ENCODE results near the gene PRKCE.

The PRKCE gene

DNA sequence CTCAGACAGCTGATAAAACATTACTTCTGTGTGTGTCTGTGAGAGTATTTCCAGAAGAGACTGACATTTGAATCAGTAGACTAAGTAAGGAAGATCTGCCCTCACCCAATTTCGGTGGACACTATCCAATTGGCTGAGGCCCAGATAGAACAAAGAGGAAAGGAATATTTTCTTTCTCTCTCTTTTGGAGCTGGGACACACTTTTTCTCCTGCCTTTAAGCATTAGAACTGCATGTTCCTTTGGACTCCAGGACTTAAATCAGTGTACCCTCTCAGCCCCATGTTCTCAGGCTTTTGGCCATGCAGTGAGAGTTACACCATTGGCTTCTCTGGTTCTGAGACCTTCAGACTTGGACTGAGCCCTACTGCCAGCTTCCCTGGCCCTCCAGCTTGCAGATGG is 37.1 kb upstream of the PRKCE start:
- H3K27me3 ChIP-seq (ENCODE audit: control insufficient read depth in 2 of 2, insufficient read depth in 2 of 2, low read length in 2 of 2) = no peaks in the 10 kb centered on the region
- H3K4me1 ChIP-seq (ENCODE audit: control insufficient read depth in 2 of 2, insufficient read depth in 2 of 2, low read length in 2 of 2) = peaks cover 4 to 11% of the 10 kb centered on the region in 2 donors
- H3K27ac ChIP-seq (ENCODE audit: low read depth in 2 of 2, low read length in 2 of 2) = no peak overlapping the region
- no peak overlapping the region for H3K9ac ChIP-seq (ENCODE audit: low read depth in 1 of 2, low read length in 2 of 2)
- H3K4me3 ChIP-seq (ENCODE audit: low read length in 2 of 2) = no peak overlapping the region
- H3K9me3 ChIP-seq (ENCODE audit: control insufficient read depth in 2 of 2, low read length in 2 of 2) = no peaks in the 10 kb centered on the region
- H3K36me3 ChIP-seq (ENCODE audit: control insufficient read depth in 2 of 2, insufficient read depth in 2 of 2, low read length in 2 of 2) = no peaks in the 10 kb centered on the region

DNA sequence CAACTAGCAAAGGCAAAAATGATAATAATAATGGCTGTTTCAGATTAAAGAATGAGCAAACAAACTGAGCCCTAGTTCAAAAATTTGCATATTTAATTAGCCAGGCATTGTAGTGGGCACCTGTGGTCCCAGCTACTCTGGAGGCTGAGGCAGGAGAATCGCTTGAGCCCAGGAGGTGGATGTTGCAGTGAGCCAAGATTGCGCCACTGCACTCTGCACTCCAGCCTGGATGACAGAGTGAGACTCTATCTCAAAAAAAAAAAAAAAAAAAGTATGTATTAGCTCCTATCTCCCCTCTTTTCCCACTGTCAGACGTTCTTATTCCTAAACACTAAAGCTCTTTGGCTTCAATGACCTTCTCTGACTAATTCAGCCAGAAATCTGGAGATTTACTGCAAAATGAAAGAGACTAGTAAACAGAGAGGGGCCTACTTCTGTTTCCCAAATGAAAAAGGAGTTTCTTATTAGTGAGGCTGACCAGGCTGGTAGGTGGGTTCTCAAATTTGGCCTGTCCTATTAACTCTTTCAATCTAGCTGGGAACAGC is 36.5 kb upstream of the PRKCE start:
- H3K4me3 ChIP-seq (ENCODE audit: low read length in 2 of 2) = no peak overlapping the region
- no peaks in the 10 kb centered on the region for H3K36me3 ChIP-seq (ENCODE audit: control insufficient read depth in 2 of 2, insufficient read depth in 2 of 2, low read length in 2 of 2)
- H3K27me3 ChIP-seq (ENCODE audit: control insufficient read depth in 2 of 2, insufficient read depth in 2 of 2, low read length in 2 of 2) = no peaks in the 10 kb centered on the region
- no peak overlapping the region for H3K9ac ChIP-seq (ENCODE audit: low read depth in 1 of 2, low read length in 2 of 2)
- peaks cover 4 to 9% of the 10 kb centered on the region in 2 donors for H3K4me1 ChIP-seq (ENCODE audit: control insufficient read depth in 2 of 2, insufficient read depth in 2 of 2, low read length in 2 of 2)
- H3K9me3 ChIP-seq (ENCODE audit: control insufficient read depth in 2 of 2, low read length in 2 of 2) = no peaks in the 10 kb centered on the region
- no peak overlapping the region for H3K27ac ChIP-seq (ENCODE audit: low read depth in 2 of 2, low read length in 2 of 2)

DNA sequence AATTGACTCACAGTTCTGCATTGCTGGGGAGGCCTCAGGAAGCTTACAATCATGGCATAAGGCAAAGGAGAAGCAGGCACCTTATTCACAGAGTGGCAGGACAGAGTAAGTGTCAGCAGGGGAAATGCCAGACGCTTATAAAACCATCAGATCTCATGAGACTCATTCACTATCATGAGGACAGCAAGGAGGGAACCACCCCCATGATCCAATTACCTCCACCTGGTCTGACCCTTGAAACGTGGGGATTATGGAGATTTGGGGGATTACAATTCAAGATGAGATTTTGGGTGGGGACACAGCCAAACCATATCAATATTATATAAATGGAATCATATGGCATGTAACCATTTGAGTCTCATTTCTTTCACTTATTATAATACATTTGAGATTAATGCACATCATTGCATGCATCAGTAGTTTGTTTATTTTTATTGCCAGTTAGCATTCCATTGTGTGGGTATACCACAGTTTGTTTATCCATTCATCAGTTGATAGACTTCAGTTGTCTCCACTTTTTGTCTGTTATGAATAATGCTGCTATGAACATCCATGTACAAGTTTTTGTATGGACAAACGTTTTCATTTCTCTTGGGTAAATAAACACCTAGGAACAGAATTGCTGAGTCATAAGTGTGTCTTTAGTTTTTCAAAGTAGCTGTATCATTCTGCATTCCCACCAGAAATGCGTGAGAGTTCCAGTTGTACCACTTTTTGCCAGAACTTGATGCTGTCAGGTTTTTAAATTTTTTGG is 34.6 kb upstream of the PRKCE start:
- Histone ChIP-seq H3K36me3 (ENCODE audit: control insufficient read depth in 2 of 2, insufficient read depth in 2 of 2, low read length in 2 of 2) (no peaks in the 10 kb centered on the region), H3K4me1 (ENCODE audit: control insufficient read depth in 2 of 2, insufficient read depth in 2 of 2, low read length in 2 of 2) (no peaks in the 10 kb centered on the region), H3K4me3 (ENCODE audit: low read length in 2 of 2) (no peak overlapping the region), H3K9me3 (ENCODE audit: control insufficient read depth in 2 of 2, low read length in 2 of 2) (no peaks in the 10 kb centered on the region), H3K9ac (ENCODE audit: low read depth in 1 of 2, low read length in 2 of 2) (no peak overlapping the region), H3K27me3 (ENCODE audit: control insufficient read depth in 2 of 2, insufficient read depth in 2 of 2, low read length in 2 of 2) (no peaks in the 10 kb centered on the region), H3K27ac (ENCODE audit: low read depth in 2 of 2, low read length in 2 of 2) (no peak overlapping the region)

DNA sequence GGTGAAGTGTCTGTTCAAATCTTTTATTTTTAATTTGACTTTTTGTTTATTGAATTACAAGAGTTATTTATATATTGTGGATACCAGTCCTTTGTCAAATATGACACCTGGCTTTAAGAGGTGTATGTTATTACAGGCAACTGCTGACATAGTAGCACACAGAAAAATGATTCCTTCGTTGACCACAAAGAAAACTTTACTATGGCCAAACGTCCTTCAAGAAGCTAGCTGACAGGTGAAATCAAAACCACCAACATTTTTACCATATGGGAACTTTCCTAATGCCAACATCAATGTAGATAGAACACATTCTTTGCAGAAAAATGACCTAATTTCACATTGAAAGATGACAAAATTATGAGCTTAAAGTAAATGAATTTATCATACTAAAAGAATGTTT is 34.0 kb upstream of the PRKCE start:
- no peaks in the 10 kb centered on the region for H3K36me3 ChIP-seq (ENCODE audit: control insufficient read depth in 2 of 2, insufficient read depth in 2 of 2, low read length in 2 of 2)
- no peaks in the 10 kb centered on the region for H3K27me3 ChIP-seq (ENCODE audit: control insufficient read depth in 2 of 2, insufficient read depth in 2 of 2, low read length in 2 of 2)
- no peak overlapping the region for H3K27ac ChIP-seq (ENCODE audit: low read depth in 2 of 2, low read length in 2 of 2)
- H3K4me1 ChIP-seq (ENCODE audit: control insufficient read depth in 2 of 2, insufficient read depth in 2 of 2, low read length in 2 of 2) = no peaks in the 10 kb centered on the region
- no peak overlapping the region for H3K9ac ChIP-seq (ENCODE audit: low read depth in 1 of 2, low read length in 2 of 2)
- H3K4me3 ChIP-seq (ENCODE audit: low read length in 2 of 2) = no peak overlapping the region
- no peaks in the 10 kb centered on the region for H3K9me3 ChIP-seq (ENCODE audit: control insufficient read depth in 2 of 2, low read length in 2 of 2)

DNA sequence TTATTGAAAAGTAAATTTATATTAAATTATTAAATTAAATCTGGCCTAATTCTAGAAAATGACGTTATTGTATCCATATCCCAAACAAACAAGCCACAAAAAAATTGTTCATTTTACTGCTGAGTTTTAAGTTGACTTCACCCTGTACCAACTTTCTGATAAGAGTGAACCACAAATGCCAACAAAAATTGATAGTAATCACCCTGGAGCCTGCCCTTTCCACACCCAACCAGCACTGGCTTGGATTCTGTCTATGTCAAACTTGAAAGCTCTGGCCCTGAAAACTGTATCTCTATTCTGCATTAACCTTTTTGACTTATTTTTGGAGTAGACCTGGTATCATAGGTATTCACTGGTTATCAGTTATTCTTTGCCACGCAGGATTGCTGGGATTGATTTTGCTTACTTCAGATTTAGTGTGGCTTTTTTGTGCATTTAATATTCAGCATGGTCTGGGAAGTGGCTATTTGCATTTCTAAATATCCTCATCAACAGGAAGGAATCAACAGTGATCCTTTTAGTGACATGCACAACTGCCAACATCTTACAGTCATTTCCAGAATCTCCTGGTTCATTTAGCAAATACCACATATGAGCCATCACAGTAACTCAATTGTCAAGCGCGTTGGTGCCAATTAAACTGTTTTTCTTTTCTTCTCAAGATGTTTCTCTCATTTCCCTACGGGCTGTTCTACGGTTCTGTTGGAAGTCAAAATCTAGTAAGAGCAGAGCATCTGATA is 29.0 kb upstream of the PRKCE start:
- Histone ChIP-seq H3K4me1 (ENCODE audit: control insufficient read depth in 2 of 2, insufficient read depth in 2 of 2, low read length in 2 of 2) (peaks cover 0 to 2% of the 10 kb centered on the region in 2 donors), H3K36me3 (ENCODE audit: control insufficient read depth in 2 of 2, insufficient read depth in 2 of 2, low read length in 2 of 2) (no peaks in the 10 kb centered on the region), H3K4me3 (ENCODE audit: low read length in 2 of 2) (no peak overlapping the region), H3K27me3 (ENCODE audit: control insufficient read depth in 2 of 2, insufficient read depth in 2 of 2, low read length in 2 of 2) (no peaks in the 10 kb centered on the region), H3K9me3 (ENCODE audit: control insufficient read depth in 2 of 2, low read length in 2 of 2) (no peaks in the 10 kb centered on the region), H3K27ac (ENCODE audit: low read depth in 2 of 2, low read length in 2 of 2) (no peak overlapping the region), H3K9ac (ENCODE audit: low read depth in 1 of 2, low read length in 2 of 2) (no peak overlapping the region)

DNA sequence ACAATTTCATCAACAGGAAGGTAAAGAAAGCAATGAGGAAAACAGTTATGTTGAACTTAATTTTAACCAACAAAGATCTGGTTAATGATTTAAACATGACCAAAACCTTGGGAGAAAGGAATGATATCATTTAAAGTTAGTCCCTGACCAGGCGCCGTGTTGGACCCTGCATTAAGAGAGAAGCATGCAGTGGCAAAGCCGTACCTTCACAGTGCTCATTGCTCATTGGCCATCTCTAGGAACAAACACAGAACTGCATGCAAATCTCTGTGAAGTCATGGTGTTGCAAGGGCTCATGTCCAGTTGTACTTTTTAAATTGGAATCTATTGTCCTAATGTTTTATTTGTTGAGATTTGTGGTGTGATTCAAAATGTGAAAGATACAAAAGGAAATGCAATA is 28.4 kb upstream of the PRKCE start:
- H3K4me3 ChIP-seq (ENCODE audit: low read length in 2 of 2) = no peak overlapping the region
- no peaks in the 10 kb centered on the region for H3K27me3 ChIP-seq (ENCODE audit: control insufficient read depth in 2 of 2, insufficient read depth in 2 of 2, low read length in 2 of 2)
- no peaks in the 10 kb centered on the region for H3K9me3 ChIP-seq (ENCODE audit: control insufficient read depth in 2 of 2, low read length in 2 of 2)
- H3K36me3 ChIP-seq (ENCODE audit: control insufficient read depth in 2 of 2, insufficient read depth in 2 of 2, low read length in 2 of 2) = no peaks in the 10 kb centered on the region
- H3K9ac ChIP-seq (ENCODE audit: low read depth in 1 of 2, low read length in 2 of 2) = no peak overlapping the region
- H3K27ac ChIP-seq (ENCODE audit: low read depth in 2 of 2, low read length in 2 of 2) = no peak overlapping the region
- peaks cover 0 to 2% of the 10 kb centered on the region in 2 donors for H3K4me1 ChIP-seq (ENCODE audit: control insufficient read depth in 2 of 2, insufficient read depth in 2 of 2, low read length in 2 of 2)

DNA sequence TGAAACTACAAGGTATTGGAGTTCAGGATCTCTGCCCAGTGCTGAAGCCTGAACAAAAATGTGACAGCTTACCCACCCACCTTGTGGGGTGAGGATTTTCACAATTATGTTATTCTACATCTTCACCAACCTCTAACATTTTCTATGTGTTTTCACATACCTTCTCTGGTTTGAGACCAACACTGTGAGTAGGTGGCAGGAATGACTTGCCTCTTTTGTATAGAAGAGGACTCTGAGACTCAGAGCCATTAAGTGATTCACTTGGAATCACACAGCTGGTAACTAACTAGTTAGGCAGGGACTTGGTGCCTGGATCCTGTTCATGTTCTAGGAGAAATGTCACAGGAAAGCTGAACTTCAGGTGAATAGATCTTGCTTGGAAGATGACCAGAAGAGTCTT is 25.7 kb upstream of the PRKCE start:
- H3K4me3 ChIP-seq (ENCODE audit: low read length in 2 of 2) = no peak overlapping the region

DNA sequence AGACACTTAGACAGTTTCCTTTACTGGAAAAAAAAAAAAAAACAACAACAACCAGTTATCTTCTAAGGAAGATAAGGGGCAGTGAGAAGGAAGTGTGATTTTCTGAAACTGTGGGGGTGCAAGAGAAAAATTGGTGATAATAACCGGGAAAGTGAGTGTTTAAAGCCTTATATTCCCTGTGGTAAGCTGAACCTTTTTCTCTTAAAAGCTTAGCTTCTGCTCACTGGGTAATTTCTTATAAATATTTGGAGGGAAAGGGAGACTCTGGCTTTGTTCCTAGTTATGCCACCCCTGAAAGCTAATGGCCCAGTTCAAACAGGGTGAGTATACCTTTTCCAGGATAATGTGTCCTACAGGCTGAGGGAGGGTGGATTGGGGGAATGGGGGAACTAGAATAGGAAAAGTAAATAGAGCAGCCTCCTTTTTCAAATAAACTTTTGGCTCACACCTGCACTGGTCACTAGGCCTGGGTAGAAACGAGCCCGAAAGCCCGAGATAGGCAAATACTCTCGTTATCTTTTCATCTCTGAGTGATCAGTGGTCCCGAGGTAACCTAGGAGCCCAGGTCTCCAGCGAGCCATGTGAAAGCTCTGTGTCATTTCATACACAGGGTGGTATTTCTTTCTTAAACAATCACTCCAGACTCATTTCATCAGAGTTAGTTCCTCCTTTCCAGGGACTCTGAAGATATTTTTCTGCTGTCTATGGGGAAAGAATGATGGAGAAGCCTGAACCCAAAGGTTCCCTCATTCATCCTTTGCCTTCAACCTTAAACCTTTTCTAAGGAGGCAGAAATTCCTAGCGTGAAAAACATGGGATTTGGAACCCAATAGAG is 24.9 kb upstream of the PRKCE start:
- H3K36me3 ChIP-seq (ENCODE audit: control insufficient read depth in 2 of 2, insufficient read depth in 2 of 2, low read length in 2 of 2) = no peaks in the 10 kb centered on the region
- no peak overlapping the region for H3K27ac ChIP-seq (ENCODE audit: low read depth in 2 of 2, low read length in 2 of 2)
- peaks cover 0 to 2% of the 10 kb centered on the region in 2 donors for H3K4me1 ChIP-seq (ENCODE audit: control insufficient read depth in 2 of 2, insufficient read depth in 2 of 2, low read length in 2 of 2)
- no peak overlapping the region for H3K9ac ChIP-seq (ENCODE audit: low read depth in 1 of 2, low read length in 2 of 2)
- H3K27me3 ChIP-seq (ENCODE audit: control insufficient read depth in 2 of 2, insufficient read depth in 2 of 2, low read length in 2 of 2) = no peaks in the 10 kb centered on the region
- no peaks in the 10 kb centered on the region for H3K9me3 ChIP-seq (ENCODE audit: control insufficient read depth in 2 of 2, low read length in 2 of 2)
- no peak overlapping the region for H3K4me3 ChIP-seq (ENCODE audit: low read length in 2 of 2)

More for the DNA sequence above, 25.7 kb upstream of the PRKCE start:
- H3K9me3 ChIP-seq (ENCODE audit: control insufficient read depth in 2 of 2, low read length in 2 of 2) = no peaks in the 10 kb centered on the region
- H3K27ac ChIP-seq (ENCODE audit: low read depth in 2 of 2, low read length in 2 of 2) = no peak overlapping the region
- no peaks in the 10 kb centered on the region for H3K27me3 ChIP-seq (ENCODE audit: control insufficient read depth in 2 of 2, insufficient read depth in 2 of 2, low read length in 2 of 2)
- no peak overlapping the region for H3K9ac ChIP-seq (ENCODE audit: low read depth in 1 of 2, low read length in 2 of 2)
- peaks cover 0 to 2% of the 10 kb centered on the region in 2 donors for H3K4me1 ChIP-seq (ENCODE audit: control insufficient read depth in 2 of 2, insufficient read depth in 2 of 2, low read length in 2 of 2)
- no peaks in the 10 kb centered on the region for H3K36me3 ChIP-seq (ENCODE audit: control insufficient read depth in 2 of 2, insufficient read depth in 2 of 2, low read length in 2 of 2)

DNA sequence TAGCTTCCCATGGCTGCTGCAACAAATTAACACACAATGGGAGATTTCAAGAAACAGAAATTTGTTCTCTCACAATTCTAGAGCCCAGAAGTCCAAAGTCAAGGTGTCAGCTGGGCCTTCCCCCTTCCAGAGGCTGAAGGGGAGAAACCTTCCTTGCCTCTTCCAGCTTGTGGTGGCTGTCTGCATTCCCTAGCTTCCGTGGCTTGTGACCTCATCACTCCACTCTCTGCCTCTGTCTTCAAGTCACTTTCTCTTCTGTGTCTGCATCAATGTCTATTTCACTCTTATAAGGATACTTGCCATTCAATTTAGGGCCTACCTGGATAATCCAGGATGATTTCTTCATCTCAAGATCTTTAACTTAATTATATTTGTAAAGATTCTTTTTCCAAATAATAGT is 23.6 kb upstream of the PRKCE start:
- H3K4me3 ChIP-seq (ENCODE audit: low read length in 2 of 2) = no peak overlapping the region
- H3K4me1 ChIP-seq (ENCODE audit: control insufficient read depth in 2 of 2, insufficient read depth in 2 of 2, low read length in 2 of 2) = peaks cover 0 to 2% of the 10 kb centered on the region in 2 donors
- H3K9ac ChIP-seq (ENCODE audit: low read depth in 1 of 2, low read length in 2 of 2) = no peak overlapping the region
- H3K9me3 ChIP-seq (ENCODE audit: control insufficient read depth in 2 of 2, low read length in 2 of 2) = no peaks in the 10 kb centered on the region
- H3K27me3 ChIP-seq (ENCODE audit: control insufficient read depth in 2 of 2, insufficient read depth in 2 of 2, low read length in 2 of 2) = no peaks in the 10 kb centered on the region
- H3K36me3 ChIP-seq (ENCODE audit: control insufficient read depth in 2 of 2, insufficient read depth in 2 of 2, low read length in 2 of 2) = no peaks in the 10 kb centered on the region
- no peak overlapping the region for H3K27ac ChIP-seq (ENCODE audit: low read depth in 2 of 2, low read length in 2 of 2)

DNA sequence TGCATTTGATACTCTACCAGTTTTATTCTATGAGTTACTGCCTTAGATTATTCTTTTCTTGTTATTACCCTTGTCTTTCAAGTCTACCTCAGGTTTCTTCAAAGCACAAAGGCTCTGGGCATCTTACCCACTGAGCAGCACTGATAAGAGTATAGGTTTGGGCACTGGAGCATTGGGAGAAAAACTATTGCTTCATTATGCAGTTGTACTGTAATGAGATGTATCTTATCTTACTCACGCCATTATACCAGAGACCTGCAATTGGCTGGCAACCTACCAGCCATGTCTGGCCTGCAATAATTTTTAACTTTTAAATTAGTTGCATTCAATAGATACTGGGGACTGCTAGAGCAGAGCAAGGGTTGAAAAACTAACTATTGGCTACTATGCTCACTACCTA is 21.5 kb upstream of the PRKCE start:
- H3K9me3 ChIP-seq (ENCODE audit: control insufficient read depth in 2 of 2, low read length in 2 of 2) = no peaks in the 10 kb centered on the region
- no peaks in the 10 kb centered on the region for H3K27me3 ChIP-seq (ENCODE audit: control insufficient read depth in 2 of 2, insufficient read depth in 2 of 2, low read length in 2 of 2)
- no peak overlapping the region for H3K9ac ChIP-seq (ENCODE audit: low read depth in 1 of 2, low read length in 2 of 2)
- H3K27ac ChIP-seq (ENCODE audit: low read depth in 2 of 2, low read length in 2 of 2) = no peak overlapping the region
- no peak overlapping the region for H3K4me3 ChIP-seq (ENCODE audit: low read length in 2 of 2)
- peaks cover 0 to 2% of the 10 kb centered on the region in 2 donors for H3K4me1 ChIP-seq (ENCODE audit: control insufficient read depth in 2 of 2, insufficient read depth in 2 of 2, low read length in 2 of 2)
- H3K36me3 ChIP-seq (ENCODE audit: control insufficient read depth in 2 of 2, insufficient read depth in 2 of 2, low read length in 2 of 2) = no peaks in the 10 kb centered on the region
